Activated naive CD4-positive, alpha-beta T cell (primary cell): ENCODE data around the gene ASB1.
"Not testable (repeated sequence)": the region's sequence is repeated elsewhere in the genome, so short reads cannot be mapped to it uniquely, and the experiment has no call there.

Experiments
- DNase-seq, 4 experiments: peaks; one replicate each; lab custom pipeline; 2025; lab: John Stamatoyannopoulos, UW

The ASB1 gene

DNA sequence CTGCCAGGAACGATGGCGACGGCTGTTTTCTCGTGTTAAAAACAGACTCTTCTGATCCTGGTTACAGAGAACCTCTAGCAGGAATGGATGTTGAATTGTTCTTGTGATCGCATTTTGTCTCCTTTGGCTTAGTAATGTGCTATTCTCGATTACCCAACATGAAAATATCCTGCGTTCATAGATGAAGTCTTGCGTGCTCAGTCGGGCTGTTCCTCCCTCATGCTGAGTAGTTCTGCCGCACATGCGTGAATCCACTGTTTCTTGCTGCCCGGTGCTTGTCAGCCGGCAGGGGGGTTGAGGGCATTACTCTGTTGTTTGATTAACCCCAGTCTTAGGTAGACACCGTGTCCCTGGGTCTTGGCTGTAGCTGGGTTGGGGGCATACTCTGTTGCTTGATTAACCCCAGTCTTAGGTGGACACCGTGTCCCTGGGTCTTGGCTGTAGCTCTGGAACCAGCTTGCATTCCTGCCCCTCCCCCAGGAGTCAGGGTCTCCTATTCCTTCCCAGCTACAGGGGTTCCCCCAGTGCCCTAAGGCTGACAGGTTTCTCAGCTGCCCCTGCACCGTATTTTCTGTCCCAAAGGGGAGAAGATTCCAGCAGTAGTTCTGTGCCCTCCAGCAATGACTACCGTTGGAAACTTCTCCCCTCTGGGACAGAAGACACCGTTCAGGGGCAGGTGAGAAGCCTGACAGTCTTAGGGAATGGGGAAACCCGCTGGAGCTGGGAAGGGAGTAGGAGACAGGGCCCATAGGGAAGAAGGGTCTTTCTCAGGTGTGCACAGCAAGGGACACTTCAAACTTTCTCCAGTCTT is 22.1 kb upstream of the ASB1 start:
- DNase-seq: no peak

DNA sequence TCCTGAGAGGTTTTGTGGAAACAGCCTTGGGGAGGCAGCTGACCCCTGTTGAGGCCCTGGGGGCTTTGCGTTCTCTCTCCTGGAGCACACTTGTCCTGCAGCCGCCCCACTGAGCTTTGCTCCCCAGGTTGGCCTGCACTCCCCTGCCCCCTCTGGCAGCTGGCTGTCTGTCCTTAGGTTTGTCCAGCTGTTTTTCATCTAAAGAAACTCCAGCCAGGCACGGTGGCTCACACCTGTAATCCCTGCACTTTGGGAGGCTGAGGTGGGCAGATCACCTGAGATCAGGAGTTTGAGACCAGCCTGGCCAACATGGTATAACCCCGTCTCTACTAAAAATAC is 21.5 kb upstream of the ASB1 start:
- DNase-seq: not testable (repeated sequence)

DNA sequence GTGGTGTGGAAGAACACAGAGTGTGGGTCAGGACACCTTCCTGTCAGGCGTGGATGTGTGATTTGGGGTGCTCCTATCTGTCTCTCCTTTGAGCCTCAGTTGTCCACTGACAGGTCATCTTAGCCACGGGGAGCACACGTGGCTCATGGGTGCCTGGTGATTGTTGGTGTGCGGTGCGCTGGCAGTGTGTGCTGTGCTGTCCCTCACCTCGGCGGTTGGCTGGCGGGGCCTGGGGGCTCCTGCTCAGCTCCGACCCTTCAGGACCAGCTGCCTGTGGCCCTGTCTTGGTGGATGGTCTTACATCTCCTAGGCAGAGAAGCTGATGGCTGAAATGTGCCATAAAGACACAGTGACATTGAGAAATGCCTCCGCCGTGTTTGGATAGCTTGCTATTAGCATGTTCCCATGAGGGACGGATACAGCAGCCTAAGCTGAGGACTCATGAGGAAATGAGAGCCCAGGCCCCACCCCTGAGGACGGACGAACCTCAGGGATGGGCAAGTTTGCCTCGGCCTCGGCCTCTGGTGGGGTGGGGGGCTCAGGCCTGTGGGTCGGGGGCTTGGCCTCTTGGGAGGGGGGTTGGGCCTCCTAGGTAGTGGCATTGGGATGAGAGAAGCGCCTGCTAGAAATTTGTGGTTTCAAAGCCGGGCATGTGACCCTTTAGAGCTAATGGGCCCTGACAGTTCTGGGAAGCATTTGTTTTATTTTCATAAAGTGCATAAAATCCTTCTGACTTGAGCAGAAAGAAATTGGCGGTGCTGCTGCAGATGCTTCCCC is 20.3 kb upstream of the ASB1 start:
- DNase-seq: no peak

DNA sequence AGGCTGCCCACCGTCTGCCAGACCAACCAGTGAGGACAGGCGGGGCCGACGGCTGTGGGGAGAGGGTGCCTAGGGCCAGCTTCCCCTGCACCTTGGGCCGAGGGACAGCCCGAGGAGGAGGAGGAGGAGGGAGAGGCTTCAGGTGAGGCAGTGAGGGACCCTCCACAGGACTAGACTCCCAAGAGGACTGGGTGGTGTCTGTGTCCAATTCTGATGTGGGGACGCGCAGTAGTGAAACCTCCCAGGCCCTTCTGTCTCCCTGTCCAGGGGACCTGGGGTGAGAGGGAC is 19.8 kb upstream of the ASB1 start:
- no peak for DNase-seq

DNA sequence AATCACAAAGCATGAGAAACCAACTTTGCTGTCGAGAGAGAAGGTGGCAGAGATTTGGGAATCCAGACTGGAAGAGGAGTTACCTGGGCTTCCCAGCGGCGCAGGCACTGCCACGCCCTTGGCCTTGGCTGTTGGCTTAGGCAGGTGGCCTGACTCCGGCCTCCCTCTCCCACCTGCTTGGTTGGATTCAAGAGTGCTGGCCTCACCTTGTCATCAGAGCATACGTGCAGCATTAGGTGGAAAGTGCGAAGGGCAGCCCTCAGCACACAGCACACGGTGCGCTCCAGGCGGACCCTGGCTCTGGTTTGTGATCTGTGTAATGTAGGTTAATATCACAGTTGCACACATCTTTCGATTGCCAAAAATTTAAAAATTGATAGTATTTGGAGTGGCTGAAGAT is 19.2 kb upstream of the ASB1 start:
- DNase-seq: no peak

DNA sequence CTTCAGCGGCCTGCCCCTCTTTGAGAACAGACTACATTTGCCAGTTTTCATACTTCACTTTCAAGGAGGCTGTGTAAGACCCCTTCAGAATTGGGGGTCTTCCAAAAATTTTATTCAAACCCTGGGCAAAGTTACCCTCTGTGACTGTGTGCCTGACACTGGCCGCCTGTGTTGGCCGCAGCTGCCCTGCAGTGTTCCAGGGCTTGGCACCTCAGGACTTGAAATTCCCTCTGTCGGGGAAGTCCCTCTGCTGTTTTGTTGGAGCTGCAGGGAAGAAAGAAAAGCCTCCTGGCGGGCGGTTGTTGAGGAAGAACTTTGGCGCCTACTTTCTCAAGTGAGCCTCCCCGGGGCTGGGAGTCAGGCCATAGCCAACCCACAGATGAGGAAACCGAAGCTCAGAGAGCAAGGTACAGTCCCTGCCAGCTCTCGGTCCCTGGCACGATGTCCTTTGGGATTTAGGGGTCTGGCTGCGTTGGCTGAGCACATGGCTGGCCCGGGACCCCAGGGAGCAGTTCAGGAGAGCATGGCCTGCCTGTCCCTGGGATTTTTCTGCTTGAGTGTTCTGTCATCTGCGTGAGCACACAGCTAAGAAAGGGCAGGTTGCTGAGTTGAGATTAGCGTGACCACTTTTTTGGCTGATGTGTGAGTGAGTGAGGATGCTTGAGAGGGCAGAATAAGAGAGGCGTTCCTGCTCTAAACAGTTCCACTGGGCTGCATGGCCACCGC is 17.9 kb upstream of the ASB1 start:
- no peak for DNase-seq

DNA sequence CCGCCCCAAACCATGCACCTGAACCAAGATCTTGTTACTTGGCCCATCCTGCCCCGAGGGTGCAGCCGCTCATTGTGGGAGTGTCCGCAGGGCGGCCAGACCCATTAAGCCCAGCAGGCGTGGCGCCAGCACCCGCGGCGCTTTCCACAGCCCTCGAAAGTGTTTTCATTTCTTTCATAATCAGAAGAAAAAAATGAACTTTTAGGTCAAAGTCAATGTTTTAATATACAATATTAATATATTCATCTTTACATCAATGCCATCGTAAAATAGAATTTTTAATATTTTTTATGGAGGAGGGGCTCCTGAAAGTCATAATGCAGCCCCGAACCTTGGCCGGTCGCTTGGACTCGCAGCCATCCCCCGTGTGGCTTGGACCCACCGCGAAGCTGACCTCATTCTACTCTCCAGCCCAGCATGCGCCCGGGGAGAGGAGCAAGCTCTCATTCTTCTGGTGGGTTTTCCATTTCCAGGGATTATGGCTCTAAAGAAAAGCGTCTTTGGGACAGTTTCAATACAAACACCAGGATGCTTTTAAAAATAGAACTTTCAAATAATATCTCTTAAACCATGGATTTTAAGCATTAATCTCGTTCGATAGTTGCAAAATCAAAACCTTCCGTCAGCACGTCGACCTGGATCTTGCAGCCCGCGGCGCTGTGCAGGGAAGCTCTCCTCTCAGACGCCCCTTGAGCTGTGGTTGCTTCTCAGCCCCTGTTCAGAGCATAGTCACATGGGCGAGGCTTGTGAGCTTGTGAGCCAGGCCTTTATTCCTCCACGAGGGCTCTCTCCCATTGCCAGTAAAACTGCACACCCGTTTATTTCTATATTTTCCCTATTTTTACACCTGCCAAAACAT is 17.2 kb upstream of the ASB1 start:
- DNase-seq: no peak

DNA sequence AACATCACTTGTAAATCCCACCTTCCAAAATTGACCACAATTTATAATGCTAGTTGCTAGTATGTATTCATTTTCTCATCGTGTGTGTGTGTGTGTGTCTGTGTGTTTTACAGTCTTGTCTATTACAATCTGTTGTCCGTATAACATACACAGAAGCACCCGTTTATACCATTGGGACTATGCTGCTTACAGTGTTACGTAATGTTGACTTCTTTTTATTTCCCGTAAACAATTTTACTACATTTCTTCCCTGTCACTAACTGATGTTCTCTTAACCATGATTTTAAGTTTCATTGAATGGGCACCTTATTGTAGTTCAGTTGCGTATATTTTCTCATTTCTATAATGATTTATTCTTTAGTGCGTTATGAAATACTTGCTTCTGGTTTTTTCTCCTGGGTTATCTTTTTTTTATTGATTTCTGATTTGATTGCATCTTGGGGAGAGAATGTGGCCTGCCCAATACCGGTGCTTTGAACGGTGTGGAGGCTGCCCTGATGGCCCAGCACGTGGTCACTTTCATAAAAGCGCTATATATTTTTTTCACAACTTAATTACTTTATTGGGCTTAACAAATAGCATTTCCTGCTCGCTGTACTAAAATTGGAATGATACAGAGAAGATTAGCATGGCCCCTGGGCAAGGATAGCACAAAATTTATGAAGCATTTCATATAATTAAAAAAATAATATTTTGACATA is 14.5 kb upstream of the ASB1 start:
- DNase-seq: no peak

DNA sequence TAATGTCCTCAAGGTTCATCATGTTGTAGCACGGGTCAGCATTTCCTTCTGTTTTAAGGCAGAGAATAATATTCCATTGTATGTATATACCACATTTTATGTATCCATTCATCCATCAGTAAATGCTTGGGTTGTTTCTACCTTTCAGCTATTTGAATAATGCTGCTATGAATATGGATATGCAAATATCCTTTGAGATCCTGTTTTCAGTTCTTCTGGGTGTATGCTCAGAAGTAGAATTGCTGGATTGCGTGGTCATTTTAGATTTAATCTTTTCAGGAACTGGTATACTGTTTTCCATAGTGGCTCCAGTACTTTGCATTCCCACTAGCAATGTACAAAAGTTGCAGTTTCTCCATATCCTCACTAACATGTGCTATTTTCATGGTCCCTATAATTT is 13.4 kb upstream of the ASB1 start:
- no peak for DNase-seq

DNA sequence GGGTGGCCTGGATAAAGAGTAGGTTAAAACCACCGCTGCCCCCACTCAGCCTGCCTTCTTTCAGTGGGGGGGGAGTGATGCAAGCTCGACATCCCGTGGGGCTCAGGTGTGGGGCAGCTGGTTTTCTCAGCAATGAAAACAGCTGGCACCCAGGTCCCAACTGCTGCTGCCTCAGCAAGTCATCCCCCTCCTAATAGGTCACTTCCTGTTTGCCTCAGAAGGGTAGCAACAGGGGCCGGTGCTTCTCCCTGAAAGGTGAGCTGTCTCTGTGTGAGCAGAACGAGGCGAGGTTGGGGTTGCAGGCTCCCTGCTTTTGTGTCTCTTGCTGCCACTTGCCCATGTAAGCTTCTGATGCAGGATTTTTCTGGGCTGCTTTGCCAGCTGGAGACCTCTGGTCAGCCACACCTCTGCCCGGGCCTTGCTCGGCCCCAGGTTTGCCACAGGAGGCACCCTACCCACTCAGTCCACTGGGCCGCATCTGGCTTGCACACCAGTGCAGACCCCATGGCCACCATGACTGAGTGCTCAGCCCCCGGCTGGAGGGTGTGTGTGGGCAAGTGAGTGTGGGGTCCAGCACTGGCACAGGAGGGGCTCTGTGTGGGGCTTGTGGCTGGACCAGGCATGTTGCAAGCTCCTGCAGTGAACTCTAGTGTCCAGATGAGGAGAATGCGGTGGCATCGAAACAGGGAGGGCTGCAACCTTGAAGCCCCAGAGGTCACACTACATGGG is 11.5 kb upstream of the ASB1 start:
- DNase-seq: no peak

DNA sequence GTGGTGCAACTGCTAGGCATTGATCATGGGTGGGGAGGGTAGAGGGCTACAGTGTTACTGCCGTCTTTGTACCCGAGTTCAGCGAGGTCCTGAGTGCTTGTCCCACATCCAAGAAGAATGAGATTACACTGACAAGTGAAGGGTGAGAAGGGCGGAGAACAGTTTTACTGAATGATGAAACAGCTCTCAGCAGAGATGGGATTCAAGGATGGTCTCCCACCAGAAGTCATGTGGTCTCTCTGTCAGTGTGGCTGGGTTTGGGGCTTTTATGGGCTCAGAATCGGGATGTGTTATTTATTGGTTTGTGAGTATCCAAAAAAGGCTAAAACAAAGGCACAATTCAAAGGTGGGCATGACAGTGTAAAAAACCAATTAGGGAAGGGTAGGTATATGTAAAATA is 10.8 kb upstream of the ASB1 start:
- no peak for DNase-seq

DNA sequence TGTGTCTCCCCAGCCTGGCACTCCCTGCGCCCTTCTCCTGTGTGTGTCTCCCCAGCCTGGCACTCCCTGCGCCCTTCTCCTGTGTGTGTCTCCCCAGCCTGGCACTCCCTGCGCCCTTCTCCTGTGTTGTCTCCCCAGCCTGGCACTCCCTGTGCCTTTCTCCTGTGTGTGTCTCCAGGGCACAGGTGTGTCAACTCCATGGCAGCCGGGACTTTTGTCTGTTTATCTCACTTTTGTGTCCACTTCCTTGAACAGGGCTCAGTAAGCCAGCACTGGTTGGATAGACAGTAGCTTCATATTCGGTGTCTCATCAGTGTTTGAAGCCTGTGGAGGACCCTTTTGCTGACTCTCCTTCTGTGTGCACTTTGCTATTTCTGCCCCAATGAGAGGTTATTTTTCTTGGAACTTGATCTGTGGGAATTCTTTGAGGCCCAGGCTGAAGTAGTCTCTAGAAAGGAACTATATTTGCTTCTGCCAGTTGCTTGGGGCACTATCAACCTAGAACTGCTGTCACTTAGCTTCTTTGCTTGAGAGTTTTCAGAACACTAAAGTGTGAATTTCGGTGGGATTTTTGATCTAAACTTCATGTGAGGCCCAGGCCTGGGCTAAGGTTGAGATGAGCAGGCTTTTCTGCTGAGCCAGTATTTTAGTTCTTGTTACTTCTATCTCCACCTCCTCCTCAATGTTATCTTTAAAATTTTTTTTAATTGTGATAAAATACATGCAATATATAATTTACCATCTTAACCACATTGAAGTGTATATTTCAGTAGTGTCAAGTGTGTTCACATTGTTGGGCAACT is 8.3 kb upstream of the ASB1 start:
- no peak for DNase-seq

DNA sequence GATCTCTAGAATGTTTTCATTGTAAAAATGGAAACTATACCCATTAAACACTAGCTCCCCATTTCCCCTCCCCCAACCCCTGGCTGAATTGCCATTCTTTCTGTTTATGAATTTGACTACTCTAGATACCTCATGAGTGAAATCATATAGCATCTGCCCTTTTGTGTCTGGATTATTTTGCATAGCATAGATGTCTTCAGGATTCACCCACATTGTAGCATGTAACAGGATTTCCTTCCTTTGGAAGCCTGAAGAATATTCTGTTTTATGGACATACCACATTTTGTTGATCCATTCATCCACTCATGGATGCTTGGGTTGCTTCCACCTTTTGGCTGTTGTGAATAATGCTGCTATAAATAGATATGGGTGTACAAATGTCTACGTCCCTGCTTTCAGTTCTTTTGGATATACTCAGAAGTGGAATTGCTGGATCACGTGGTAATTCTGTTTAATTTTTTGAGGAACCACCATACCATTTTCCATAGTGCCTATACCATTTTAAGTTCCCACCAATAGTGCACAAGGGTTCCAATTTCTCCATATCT is 7.7 kb upstream of the ASB1 start:
- no peak for DNase-seq

DNA sequence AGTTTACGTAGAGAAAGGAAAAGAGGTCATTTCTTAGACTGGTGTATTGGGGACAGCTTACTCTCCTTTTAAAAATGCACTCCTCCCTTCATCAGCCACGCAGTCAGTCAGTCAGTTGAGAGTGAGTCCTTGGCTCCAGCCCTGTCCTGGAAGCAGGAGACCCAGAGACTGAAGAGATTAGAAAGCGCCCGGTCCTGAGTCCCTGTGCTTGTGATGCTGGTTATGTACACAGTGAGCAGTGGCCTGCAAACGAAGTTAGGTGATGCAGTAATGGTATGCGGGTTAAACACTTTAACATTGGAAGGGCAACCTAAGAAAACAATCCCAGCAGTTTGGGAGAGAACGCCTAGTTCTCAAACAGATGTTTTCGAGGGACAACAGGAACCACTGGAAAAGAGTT is 6.3 kb upstream of the ASB1 start:
- no peak for DNase-seq

DNA sequence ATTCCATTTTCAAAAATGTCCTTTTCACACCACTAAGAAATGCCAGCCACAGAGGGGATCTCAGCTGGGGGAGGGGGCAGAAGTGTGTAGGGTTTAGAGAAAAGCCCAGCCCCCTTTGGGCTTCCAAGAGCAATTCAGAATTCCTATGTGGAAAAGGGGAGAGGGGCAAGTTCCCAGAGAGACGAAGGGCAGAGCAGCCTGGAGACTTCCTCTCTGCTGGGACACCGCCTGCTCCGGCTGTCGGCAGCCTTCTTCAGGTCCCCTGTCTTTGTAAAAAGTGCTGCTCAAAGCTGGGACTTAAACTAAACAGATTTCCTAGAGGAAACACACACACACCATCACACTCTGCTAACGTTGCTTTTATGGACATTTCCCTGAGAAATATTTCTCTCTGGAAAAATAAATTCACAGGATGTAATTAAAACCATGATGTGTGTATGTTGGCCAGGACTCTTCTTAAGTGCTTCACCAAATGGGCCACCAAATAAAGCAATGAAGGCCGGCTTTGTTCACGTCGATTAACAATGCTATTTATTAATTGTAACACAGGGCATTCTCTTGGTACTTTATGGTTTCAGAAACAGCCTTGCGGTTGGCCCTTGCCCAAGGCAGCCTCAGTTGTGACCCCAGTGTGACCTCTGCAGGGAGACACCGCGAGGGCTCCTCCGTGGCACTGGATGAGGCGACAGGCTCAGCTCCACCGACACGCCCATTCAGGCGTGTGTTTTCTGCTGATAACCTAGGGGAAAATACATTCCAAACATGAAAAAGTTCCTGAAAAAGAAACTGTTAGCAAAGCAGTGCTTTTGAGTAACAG is 5.6 kb upstream of the ASB1 start:
- DNase-seq: no peak

DNA sequence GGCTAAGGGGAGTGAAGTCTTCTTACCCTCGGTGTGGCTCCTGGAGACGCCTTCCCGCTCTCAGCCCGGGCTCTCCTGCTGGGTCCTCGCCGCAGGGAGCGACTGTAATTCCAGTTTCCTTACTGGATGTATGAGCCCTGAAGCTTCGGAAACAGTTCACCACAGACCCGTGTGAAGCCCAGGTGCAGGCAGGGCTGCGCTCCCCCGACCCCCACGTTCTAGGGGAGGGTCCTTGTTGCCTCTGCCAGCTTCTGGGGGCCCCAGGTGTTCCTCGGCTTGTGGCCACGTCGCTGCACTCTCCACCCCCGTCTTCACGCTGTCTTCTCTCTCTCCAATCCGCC is 5.1 kb upstream of the ASB1 start:
- no peak for DNase-seq

DNA sequence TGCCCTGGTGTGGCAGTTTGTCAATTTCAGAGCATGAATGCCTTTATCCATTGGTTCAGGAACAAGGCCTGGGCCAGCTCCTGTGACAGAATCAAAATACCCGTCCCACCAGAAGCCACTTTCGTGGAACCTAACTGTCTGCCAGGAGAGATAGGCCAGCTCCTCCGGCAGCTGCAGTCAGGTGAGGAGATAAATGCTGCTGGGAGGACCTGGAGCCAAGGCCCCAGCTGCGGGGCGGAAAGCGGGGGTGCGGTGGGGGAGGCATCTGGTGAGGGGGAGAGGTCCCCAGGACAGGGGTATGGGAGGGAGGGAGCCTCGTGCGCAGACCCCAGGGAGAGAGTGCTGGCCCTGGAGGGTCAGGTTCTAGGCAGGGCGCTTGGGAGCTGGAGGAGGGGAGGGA is 4.4 kb upstream of the ASB1 start:
- no peak for DNase-seq

DNA sequence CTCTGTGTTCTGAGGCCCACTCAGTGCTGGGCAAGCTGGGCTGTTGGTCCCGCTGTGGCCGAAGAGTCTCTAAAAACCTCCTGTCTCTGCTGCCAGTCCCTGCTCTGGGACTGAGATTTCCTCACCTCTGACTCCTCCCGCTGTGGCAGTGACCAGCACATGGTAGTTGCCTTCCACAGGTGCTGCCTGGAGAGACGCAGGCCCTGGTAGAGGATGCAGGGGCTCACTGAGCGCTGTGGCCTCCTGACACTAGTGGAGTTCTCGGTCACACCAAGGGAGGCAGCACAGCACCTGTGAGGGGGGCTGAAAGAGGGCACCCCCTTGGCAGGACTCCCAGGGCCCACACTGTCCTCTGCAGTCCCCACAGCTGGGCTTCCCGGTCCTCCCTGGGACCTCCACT is 3.8 kb upstream of the ASB1 start:
- DNase-seq: no peak
